ENCODE results near the gene KRT33B. TPM values are rescaled to one million over a fixed set of nuclear protein-coding genes. Genes with fewer than 3 reads are reported as not detected.

KRT33B gene
- total and polyA plus RNA-seq, 2 of the 8 experiments (the other 6 are each of a cell fraction or from before 2014, with no cell fraction given), result not detected

- FAIRE-seq (no peak), DNase-seq (ENCODE audit: low read depth in 1 of 2, low spot score in 2 of 2) (no peak)
- no peak overlapping the region for H2AFZ ChIP-seq (ENCODE audit: low read length)
- ChIA-PET POLR2A (ENCODE audit: partially characterized antibody) (no interaction called here), CTCF (ENCODE audit: partially characterized antibody) (interaction anchor here (0.7 to 4.5 kb wide), 11 partner anchors 10 to 787 kb away, joined by 3 to 27 read pairs (median 4); partner anchors contain the start of gene KRT12)
- no peak overlapping the region for H3K14ac ChIP-seq (ENCODE audit: insufficient read length)
- no peak overlapping the region for H2AK5ac ChIP-seq (ENCODE audit: low read depth, low read length)
- H3K4me1 ChIP-seq (replicated peaks in 1 of 4; ENCODE audit: control insufficient read depth in 3 of 4, insufficient read depth in 4 of 4, low read length in 3 of 4), result no peaks in the 10 kb centered on the region
- H2BK12ac ChIP-seq (ENCODE audit: low read depth, low read length), result no peak overlapping the region
- no peak overlapping the region for H2BK15ac ChIP-seq (ENCODE audit: low read length)
- H2BK5ac ChIP-seq (ENCODE audit: low read depth, low read length), result no peak overlapping the region
- H2BK20ac ChIP-seq (ENCODE audit: low read length), result no peak overlapping the region
- no peak overlapping the region for H3K9ac ChIP-seq (replicated peaks in 1 of 4; ENCODE audit: extremely low read depth in 1 of 4, low read depth in 3 of 4, low read length in 3 of 4)
- no peaks in the 10 kb centered on the region for H3K79me1 ChIP-seq (ENCODE audit: low read depth, low read length)
- WGBS, 2 experiments (ENCODE audit: extremely low coverage in 1 of 2, insufficient coverage in 1 of 2, insufficient read length in 1 of 2, insufficient replicate concordance in 2 of 2, low coverage in 1 of 2, low lambda C conversion rate in 2 of 2, missing lambda C conversion rate in 1 of 2), result 91% methylated on average over 7 of the region's 7 CpGs; no CpG with 5 or more reads in 1 of the 2 experiments
- H3K36me3 ChIP-seq (ENCODE audit: control insufficient read depth in 2 of 4, insufficient read depth in 4 of 4, low read length in 3 of 4), result no peaks in the 10 kb centered on the region
- no peaks in the 10 kb centered on the region for H3K23me2 ChIP-seq (ENCODE audit: low read depth, low read length)
- no peak overlapping the region for H3K18ac ChIP-seq (ENCODE audit: extremely low read depth, low read length)
- no peaks in the 10 kb centered on the region for H3K9me3 ChIP-seq (ENCODE audit: insufficient read depth in 2 of 2, low read depth in 1 of 2, low read length in 1 of 2)
- H3K27me3 ChIP-seq (replicated peaks in 1 of 4; ENCODE audit: control insufficient read depth in 3 of 4, extremely low read depth in 1 of 4, insufficient read depth in 3 of 4, low read length in 3 of 4), result no peaks in the 10 kb centered on the region
- H3K4ac ChIP-seq (replicated peaks; ENCODE audit: insufficient read length, low read depth, low read length), result no peak overlapping the region
- H3K23ac ChIP-seq (ENCODE audit: insufficient read length), result no peak overlapping the region
- no peak overlapping the region for H4K5ac ChIP-seq (ENCODE audit: insufficient read length, low read depth, low read length)
- no peaks in the 10 kb centered on the region for H4K20me1 ChIP-seq (replicated peaks in 1 of 2; ENCODE audit: control insufficient read depth in 1 of 2, insufficient read depth in 2 of 2, low read length in 2 of 2)
- TF ChIP-seq ZNF274 (IDR thresholded peaks at IDR 0.05; ENCODE audit: borderline replicate concordance, extremely low read depth, low read length), result no peak
- no peaks in the 10 kb centered on the region for H3K79me2 ChIP-seq (ENCODE audit: control insufficient read depth in 1 of 2, insufficient read depth in 2 of 2, low read length in 2 of 2)
- no peak overlapping the region for H2BK120ac ChIP-seq (replicated peaks; ENCODE audit: low read depth, low read length)
- H4K8ac ChIP-seq (ENCODE audit: extremely low read depth, insufficient read depth, low read length), result no peak overlapping the region
- H4K91ac ChIP-seq (replicated peaks; ENCODE audit: insufficient read length, low read length), result no peak overlapping the region
- no peak overlapping the region for H3K4me3 ChIP-seq (ENCODE audit: extremely low read depth in 1 of 4, insufficient read depth in 2 of 4, low read depth in 3 of 4, low read length in 4 of 4)
- no peak overlapping the region for H3K4me2 ChIP-seq (ENCODE audit: insufficient read depth in 1 of 2, low read depth in 2 of 2, low read length in 2 of 2)
- H3K27ac ChIP-seq (ENCODE audit: low read depth, low read length), result no peak overlapping the region
- H3K56ac ChIP-seq (replicated peaks; ENCODE audit: insufficient read length, low read depth, low read length), result no peak overlapping the region
Observed at GRCh38 chr17:41347869-41348760, 21.5 kb downstream of the KRT33B start.
